ENCODE data around the gene WFS1. TPM values are rescaled to one million over a fixed set of nuclear protein-coding genes. Genes with fewer than 3 reads are reported as not detected.

The WFS1 gene
- polyA plus RNA-seq, 1 donor, result 24.7 TPM

GRCh38 chr4:6259886-6260285, 9.8 kb upstream of the WFS1 start:
- no peak for DNase-seq

GRCh38 chr4:6262176-6262575, 7.5 kb upstream of the WFS1 start:
- no peak for DNase-seq

- DNase-seq, result no peak
These were observed 6.7 kb upstream of the WFS1 start for GRCh38 chr4:6262847-6263487.

GRCh38 chr4:6263526-6264224, 6.0 kb upstream of the WFS1 start:
- DNase-seq, result no peak

GRCh38 chr4:6264225-6264540, 5.5 kb upstream of the WFS1 start:
- no peak for DNase-seq

- DNase-seq, result no peak
These were observed 4.1 kb upstream of the WFS1 start for GRCh38 chr4:6265546-6265945.

- no peak for DNase-seq
These were observed 2.1 kb upstream of the WFS1 start for GRCh38 chr4:6267573-6267972.

- DNase-seq, result no peak
These were observed 717 bp upstream of the WFS1 start for GRCh38 chr4:6268650-6269615.

- no peak for DNase-seq
These were observed 1.0 kb downstream of the WFS1 start for GRCh38 chr4:6270636-6271121.

GRCh38 chr4:6271206-6271605, 1.6 kb downstream of the WFS1 start:
- no peak for DNase-seq

GRCh38 chr4:6271701-6272465, 2.2 kb downstream of the WFS1 start:
- no peak for DNase-seq

- DNase-seq, result no peak
These were observed 3.4 kb downstream of the WFS1 start for GRCh38 chr4:6272863-6273660.

GRCh38 chr4:6273661-6273990, 4.0 kb downstream of the WFS1 start:
- no peak for DNase-seq

GRCh38 chr4:6275351-6275750, 5.7 kb downstream of the WFS1 start:
- DNase-seq, result no peak

- DNase-seq, result no peak
These were observed 6.5 kb downstream of the WFS1 start for GRCh38 chr4:6275898-6276806.

- no peak for DNase-seq
These were observed 7.6 kb downstream of the WFS1 start for GRCh38 chr4:6277139-6277802.

- no peak for DNase-seq
These were observed 8.5 kb downstream of the WFS1 start for GRCh38 chr4:6277935-6278800.

- DNase-seq, result no peak
These were observed 9.1 kb downstream of the WFS1 start for GRCh38 chr4:6278801-6279197.

All from left kidney (tissue), 2 donors.